NCI-H2107 (cell line): ENCODE data around the gene PIGH.

Experiments
- DNase-seq: peaks from one replicate; lab custom pipeline; 2025; lab: John Stamatoyannopoulos, UW

Gene PIGH

GRCh38 chr14:67574806-67575205 is 25.3 kb downstream of the PIGH start:
- no peak for DNase-seq

- DNase-seq: no peak
Observed at GRCh38 chr14:67574156-67574555, 25.9 kb downstream of the PIGH start.

GRCh38 chr14:67573228-67574010 is 26.6 kb downstream of the PIGH start:
- peak; percentile 74 for DNase-seq

GRCh38 chr14:67572608-67573007 is 27.5 kb downstream of the PIGH start:
- DNase-seq: no peak

GRCh38 chr14:67571991-67572323 is 28.1 kb downstream of the PIGH start:
- no peak for DNase-seq

- DNase-seq: peak; percentile 73
Observed at GRCh38 chr14:67571275-67571990, 28.6 kb downstream of the PIGH start.

GRCh38 chr14:67570453-67570852 is 29.6 kb downstream of the PIGH start:
- DNase-seq: no peak

- no peak for DNase-seq
Observed at GRCh38 chr14:67569651-67570290, 30.3 kb downstream of the PIGH start.

GRCh38 chr14:67569011-67569650 is 30.9 kb downstream of the PIGH start:
- DNase-seq: no peak

- no peak for DNase-seq
Observed at GRCh38 chr14:67567654-67568053, 32.4 kb downstream of the PIGH start.

- DNase-seq: no peak
Observed at GRCh38 chr14:67566908-67567307, 33.2 kb downstream of the PIGH start.

GRCh38 chr14:67564236-67564635 is 35.8 kb downstream of the PIGH start:
- DNase-seq: no peak

GRCh38 chr14:67562776-67563150 is 37.3 kb downstream of the PIGH start:
- no peak for DNase-seq

GRCh38 chr14:67562025-67562775 is 37.9 kb downstream of the PIGH start:
- no peak for DNase-seq

- DNase-seq: no peak
Observed at GRCh38 chr14:67559639-67560038, 40.4 kb downstream of the PIGH start.

GRCh38 chr14:67557656-67558055 is 42.4 kb downstream of the PIGH start:
- DNase-seq: no peak

- no peak for DNase-seq
Observed at GRCh38 chr14:67557118-67557517, 43.0 kb downstream of the PIGH start.

- no peak for DNase-seq
Observed at GRCh38 chr14:67556671-67557070, 43.4 kb downstream of the PIGH start.

- no peak for DNase-seq
Observed at GRCh38 chr14:67555518-67556090, 44.5 kb downstream of the PIGH start.

GRCh38 chr14:67554341-67554740 is 45.7 kb downstream of the PIGH start:
- DNase-seq: no peak

- no peak for DNase-seq
Observed at GRCh38 chr14:67553547-67553946, 46.5 kb downstream of the PIGH start.

- DNase-seq: peak; percentile 86
Observed at GRCh38 chr14:67551940-67552339, 48.1 kb downstream of the PIGH start.
